Suprapubic skin (tissue), 3 donors: ENCODE data around the gene HSPA1B.

Experiments
- EP300 ChIP-seq: sonication (generic); formaldehyde crosslinking; IDR thresholded peaks from one replicate; pipeline ENCODE4 v1.6.1; 2017; ENCODE audit warnings: antibody characterized with exemption
- TF ChIP-seq, protein P1 (sequence below), 2 donors: fragments of 200-600 bp in 1 of 2; fragments of 450-650 bp in 1 of 2; sonication (generic) in 1 of 2; IDR thresholded peaks; one replicate each; pipeline ENCODE4 v1.5.1; 2016 to 2019; ENCODE audit warnings: antibody characterized with exemption in 2 of 2, mild to moderate bottlenecking in 1 of 2, moderate library complexity in 1 of 2

DNA sequence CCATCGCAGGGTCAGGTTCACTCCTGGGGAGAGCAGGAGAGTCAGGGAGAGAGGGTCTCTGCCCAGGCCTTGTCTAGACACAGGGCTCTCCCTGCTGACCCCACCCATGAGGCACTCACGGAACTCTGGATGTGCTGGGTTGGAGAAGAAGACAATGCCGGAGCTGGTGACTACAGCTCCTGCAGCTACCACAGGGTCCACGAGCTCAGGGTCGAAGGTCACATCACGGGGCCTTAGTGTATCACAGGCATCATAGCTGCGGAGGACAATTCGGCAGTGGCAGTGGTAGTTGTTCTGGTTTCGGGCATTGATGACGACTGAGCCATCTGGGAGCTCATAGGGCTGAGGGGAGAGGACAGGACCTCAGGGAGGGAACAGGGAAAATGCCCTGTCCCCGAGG is 32.4 kb downstream of the HSPA1B start:
- TF ChIP-seq, protein P1, sequence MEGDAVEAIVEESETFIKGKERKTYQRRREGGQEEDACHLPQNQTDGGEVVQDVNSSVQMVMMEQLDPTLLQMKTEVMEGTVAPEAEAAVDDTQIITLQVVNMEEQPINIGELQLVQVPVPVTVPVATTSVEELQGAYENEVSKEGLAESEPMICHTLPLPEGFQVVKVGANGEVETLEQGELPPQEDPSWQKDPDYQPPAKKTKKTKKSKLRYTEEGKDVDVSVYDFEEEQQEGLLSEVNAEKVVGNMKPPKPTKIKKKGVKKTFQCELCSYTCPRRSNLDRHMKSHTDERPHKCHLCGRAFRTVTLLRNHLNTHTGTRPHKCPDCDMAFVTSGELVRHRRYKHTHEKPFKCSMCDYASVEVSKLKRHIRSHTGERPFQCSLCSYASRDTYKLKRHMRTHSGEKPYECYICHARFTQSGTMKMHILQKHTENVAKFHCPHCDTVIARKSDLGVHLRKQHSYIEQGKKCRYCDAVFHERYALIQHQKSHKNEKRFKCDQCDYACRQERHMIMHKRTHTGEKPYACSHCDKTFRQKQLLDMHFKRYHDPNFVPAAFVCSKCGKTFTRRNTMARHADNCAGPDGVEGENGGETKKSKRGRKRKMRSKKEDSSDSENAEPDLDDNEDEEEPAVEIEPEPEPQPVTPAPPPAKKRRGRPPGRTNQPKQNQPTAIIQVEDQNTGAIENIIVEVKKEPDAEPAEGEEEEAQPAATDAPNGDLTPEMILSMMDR (IDR thresholded peaks at IDR 0.05) = no peak
- no peak for TF ChIP-seq EP300
